GM21825 (cell line): ENCODE measurements around the gene MORN1.

Experiments used
- ATAC-seq: cut with Tn5 transposase; IDR thresholded peaks from one replicate; pipeline ENCODE4 v1.9.1; 2021; ENCODE audit warnings: mild to moderate bottlenecking, moderate library complexity; ENCODE audit not compliant: unreplicated experiment

The MORN1 gene

DNA sequence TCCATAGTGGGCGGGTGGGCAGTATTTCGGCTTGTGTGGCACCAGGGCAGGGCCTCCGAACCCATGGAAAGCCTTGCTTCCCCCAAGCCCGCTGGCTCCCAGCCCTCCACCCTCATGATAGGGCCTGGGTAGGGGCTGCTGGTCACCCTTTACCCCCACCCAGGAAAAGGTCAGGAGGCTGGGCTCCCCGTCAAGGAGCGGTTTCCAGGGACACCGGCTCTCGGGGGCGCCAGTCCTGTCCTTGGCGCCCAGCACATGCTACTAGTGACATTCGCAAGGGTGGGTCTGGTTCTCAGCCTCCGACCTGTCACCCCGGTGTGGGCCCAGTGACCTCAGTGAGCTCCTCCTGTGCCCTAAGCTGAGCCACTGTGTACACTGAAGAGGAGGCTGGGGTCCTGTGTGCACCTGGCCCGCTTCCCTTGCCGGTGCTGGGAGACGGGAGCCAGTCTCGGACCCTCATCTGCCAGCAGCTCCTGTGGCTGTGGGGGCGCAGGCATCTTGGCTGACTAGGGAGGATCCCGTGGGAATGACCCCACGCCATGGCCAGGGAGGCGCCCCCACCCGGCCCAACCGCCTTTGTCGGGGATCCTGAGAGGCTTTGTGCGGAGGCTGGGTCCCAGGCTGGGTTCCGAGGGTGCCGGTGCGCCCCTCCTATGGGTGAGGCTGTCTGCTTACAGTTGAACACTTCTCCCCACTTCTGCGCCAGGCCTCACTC lies 108.6 kb downstream of the MORN1 start:
- ATAC-seq: no peak

DNA sequence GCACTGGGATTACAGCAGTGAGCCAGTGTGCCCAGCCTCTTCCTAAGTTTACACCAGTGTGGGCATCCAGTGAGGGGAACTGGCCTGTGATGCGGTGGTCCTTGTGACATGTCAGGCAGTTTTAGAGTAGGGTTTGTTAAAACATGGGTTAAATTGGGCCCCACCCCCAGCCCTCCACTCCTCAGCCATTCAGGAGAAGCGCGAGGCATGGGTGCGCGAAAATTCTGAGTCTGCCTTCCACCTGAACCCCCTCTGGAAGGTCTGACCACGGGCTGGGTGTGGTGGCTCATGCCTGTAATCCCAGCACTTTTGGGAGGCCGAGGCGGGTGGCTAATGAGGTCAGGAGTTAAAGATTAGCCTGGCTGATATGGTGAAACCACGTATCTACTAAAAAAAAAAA lies 111.5 kb downstream of the MORN1 start:
- no peak for ATAC-seq

DNA sequence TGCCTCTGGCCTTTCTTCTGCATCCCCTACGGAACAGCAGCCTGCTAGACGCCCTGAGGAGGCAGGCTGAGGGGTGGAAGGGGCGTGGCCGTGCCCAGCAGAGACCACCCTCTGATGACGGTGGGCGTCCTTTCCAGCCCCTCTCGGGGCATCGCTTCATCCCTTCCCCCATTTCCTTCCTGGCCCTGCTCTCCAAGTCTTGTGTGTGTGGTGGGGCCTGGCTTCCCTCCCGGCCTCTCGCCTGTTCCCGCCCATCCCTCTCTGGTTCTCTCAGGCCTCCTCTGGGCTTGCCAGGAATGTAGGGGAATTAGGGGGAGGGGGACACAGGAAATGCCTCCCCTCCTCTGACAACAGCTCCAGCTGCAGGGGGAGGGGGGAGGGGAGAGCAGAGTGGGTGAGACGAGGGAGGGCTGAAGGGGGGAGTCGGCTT lies 112.1 kb downstream of the MORN1 start:
- no peak for ATAC-seq

- ATAC-seq: no peak
These were observed 112.7 kb downstream of the MORN1 start for GRCh38 chr1:2278591-2279209.

DNA sequence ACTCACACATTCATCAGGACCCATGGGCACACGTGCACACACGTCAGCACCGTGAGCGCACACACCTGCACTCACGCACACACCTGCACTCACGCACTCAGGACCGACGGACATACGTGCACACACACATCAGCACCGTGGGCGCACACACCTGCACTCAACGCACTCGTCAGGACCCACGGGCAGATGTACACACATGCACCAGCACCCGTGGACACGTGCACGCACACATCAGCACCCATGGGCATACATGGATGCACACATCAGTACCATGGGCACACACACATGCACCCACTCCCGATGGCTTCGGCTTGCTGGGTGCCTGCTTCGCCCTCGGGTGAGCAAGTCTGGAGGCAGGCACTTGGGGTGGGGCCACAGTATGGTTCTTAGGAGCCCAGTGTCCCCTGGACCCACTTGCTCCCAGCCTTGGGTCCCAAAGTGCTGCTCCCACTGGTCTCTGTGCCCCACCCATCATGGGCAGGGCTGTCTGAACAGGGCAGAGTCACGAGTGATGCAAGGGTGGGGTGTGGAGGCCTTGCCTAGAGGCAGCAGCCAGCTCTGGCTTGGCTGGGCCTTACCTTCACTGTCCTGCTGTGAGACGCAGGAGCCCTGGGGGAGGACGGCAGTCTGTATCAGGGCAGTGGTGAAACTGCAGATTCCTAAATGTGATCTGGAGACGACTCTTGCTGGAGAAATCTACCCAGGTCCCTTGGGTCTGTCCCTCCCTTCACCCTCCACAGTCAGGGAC lies 113.4 kb downstream of the MORN1 start:
- ATAC-seq: no peak

GRCh38 chr1:2276803-2277580 lies 114.4 kb downstream of the MORN1 start:
- no peak for ATAC-seq

DNA sequence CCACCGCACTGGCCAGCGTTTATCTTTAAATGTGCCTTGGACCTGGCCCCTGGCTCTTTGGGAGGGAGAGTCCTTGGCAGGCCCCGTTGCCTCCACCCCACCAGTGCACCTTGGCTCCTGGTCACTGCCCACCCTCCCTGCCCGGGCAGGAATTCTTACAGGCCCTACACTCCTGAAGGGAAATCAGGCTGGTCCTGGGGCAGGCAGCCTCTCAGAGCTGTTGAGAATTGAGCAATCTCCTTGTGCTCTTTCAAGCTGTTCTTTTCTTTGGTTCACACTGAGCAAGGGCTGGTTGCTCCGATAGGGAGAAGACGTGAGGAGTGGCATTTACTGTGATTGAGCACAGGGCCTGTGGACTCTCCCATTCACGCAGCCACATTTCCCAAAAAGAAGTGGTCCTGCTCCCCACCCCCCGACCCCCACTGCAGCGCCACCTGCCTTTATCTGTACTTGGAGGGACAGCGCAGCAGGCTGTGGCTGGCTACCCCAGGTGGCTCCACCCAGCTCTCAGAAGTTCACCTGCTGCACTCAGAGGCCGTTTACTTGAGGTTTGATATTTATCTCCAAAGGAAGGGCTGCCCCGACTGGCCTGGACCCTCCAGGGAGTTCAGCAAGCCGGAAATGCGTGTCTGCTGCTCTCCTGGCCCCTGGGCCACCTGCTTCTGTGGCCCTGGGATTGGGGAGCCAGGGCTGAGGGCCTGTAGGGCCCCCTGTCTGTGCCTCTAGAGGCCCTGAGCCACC lies 115.4 kb downstream of the MORN1 start:
- ATAC-seq: no peak

DNA sequence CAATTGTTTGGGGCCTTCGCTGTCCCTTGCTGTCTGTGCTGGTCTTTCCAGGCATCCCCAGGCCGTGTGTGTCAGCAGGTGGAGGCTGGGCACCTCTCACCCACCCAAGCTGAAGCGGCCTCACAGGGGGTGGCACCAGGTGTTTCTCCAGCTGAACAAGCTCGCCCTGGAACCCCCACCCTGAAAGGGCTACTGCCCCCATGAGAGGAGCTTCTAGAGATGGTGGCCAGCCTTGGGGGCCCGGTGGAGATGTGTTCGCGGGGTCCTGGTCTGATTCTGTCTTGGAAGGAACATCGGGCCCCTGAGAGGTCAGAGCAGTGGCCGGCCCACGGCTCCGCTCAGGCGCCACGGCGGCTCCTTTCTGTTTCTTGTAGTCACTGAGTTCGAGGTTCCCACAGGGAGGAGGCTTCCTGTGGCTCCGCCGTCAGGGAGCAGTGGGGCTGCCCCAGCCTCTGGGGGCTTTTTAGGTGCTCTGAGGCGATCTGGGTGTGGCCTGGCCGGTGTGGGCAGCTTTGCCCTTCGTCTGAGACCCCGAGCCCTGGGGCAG lies 116.4 kb downstream of the MORN1 start:
- no peak for ATAC-seq

- no peak for ATAC-seq
These were observed 117.0 kb downstream of the MORN1 start for GRCh38 chr1:2274231-2274928.

DNA sequence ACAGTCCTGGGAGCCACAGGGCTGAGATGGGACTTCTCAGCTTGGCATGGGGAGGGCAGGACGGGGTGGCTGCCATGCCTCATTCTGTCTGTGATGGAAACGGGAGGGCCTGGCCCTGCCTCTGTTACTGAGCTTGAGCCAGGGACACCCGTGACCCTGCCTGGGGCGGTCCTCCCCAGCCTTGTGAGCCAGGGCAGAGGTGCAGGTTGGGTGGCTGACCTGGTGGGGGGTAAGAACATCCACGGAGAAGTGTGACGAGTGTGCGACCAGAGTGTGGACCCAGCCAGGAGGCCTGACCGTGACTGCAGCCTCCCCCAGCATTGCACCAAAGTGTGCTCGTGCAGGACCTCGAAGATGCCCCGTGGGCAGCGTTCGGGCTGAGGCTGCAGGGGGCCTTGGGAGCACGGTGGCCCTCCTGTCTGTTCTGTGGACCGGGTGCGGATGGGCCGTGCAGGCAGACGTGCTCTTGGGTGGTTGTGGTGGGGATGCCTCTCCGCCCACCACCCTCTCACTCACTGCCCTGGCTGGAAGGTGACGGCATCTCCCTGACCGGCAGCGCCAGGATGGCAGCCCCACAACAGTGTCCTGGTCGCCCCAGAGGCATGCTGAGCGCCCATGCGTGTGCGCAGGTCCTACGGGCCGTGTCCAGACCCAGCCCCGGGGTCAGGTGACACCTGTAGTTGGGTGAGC lies 117.8 kb downstream of the MORN1 start:
- no peak for ATAC-seq

DNA sequence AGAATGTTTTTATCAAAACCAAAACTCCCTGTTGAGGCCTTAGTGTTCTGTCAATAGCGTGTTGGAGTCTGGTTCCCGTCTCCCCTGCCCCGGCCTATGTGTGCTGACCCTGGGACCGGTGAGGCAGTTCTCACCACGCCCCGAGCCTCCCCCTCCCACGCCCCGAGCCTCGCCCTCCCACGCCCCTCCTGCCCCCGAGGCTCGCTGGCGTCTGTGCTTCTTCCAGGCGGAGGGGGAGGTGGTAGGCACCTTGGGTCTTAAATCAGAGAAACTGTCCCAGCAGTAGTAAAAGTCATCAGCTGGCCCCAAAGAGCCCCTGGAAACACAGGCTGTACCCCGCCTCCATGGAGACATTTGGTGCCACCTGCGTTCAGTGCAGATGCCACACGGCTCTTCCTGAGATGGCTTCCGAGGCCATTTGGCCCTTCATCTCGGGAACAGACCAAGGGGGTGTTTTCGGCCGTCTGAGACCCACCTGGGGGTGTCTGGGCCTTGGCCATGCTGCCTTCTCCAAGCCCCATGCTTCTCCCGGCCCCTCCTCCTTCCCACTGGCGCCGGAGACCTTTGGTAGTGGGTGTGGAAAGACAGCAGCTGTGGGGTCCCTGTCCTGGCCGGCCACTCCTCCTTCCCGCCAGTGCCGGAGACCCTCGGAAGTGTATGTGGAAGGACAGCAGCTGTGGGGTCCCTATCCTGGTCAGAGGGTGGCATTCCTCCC lies 118.5 kb downstream of the MORN1 start:
- ATAC-seq: no peak

GRCh38 chr1:2271841-2272655 lies 119.3 kb downstream of the MORN1 start:
- no peak for ATAC-seq
